HUES48 (cell line): Measurements from ENCODE around the gene STAU1.
"Not testable (repeated sequence)": the region's sequence is repeated elsewhere in the genome, so short reads cannot be mapped to it uniquely, and the experiment has no call there.

Experiments used
- H3K27ac ChIP-seq: one replicate; pipeline ENCODE4 v1.7.0; 2013; ENCODE audit warnings: low read depth, low read length, inconsistent platforms
- H3K27me3 ChIP-seq: 2 replicates; pipeline ENCODE4 v1.6.1; 2013; ENCODE audit warnings: mild to moderate bottlenecking, low read length; ENCODE audit not compliant: control insufficient read depth, insufficient read depth
- H3K36me3 ChIP-seq: 2 replicates; pipeline ENCODE4 v1.6.1; 2013; ENCODE audit warnings: low read length; ENCODE audit not compliant: control insufficient read depth, insufficient read depth
- H3K4me1 ChIP-seq: 2 replicates; pipeline ENCODE4 v1.6.1; 2013; ENCODE audit warnings: mild to moderate bottlenecking, low read length; ENCODE audit not compliant: control insufficient read depth, insufficient read depth
- H3K4me3 ChIP-seq: 2 replicates; pipeline ENCODE4 v1.5.1; 2013; ENCODE audit warnings: mild to moderate bottlenecking, low read depth, low read length
- H3K9ac ChIP-seq: 2 replicates; pipeline ENCODE4 v1.6.1; 2013; ENCODE audit warnings: mild to moderate bottlenecking, low read depth, low read length, moderate library complexity
- H3K9me3 ChIP-seq: 2 replicates; pipeline ENCODE4 v1.6.1; 2013; ENCODE audit warnings: low read length; ENCODE audit not compliant: control insufficient read depth, insufficient read depth

The STAU1 gene

GRCh38 chr20:49099011-49099410 lies 89.1 kb downstream of the STAU1 start:
- Histone ChIP-seq H3K27me3 (no peaks in the 10 kb centered on the region), H3K9me3 (no peaks in the 10 kb centered on the region), H3K27ac (no peak overlapping the region), H3K9ac (no peak overlapping the region), H3K36me3 (peaks cover 98% of the 10 kb centered on the region), H3K4me1 (no peaks in the 10 kb centered on the region), H3K4me3 (no peak overlapping the region)

- Histone ChIP-seq H3K4me1 (no peaks in the 10 kb centered on the region), H3K9ac (no peak overlapping the region), H3K9me3 (no peaks in the 10 kb centered on the region), H3K4me3 (no peak overlapping the region), H3K36me3 (peaks cover 98% of the 10 kb centered on the region), H3K27me3 (no peaks in the 10 kb centered on the region), H3K27ac (no peak overlapping the region)
These were observed 90.0 kb downstream of the STAU1 start for GRCh38 chr20:49098136-49098535.

GRCh38 chr20:49097159-49097558 lies 91.0 kb downstream of the STAU1 start:
- no peak overlapping the region for H3K9ac ChIP-seq
- H3K9me3 ChIP-seq, result no peaks in the 10 kb centered on the region
- no peak overlapping the region for H3K27ac ChIP-seq
- H3K36me3 ChIP-seq, result peaks cover 98% of the 10 kb centered on the region
- no peaks in the 10 kb centered on the region for H3K4me1 ChIP-seq
- H3K27me3 ChIP-seq, result no peaks in the 10 kb centered on the region
- H3K4me3 ChIP-seq, result no peak overlapping the region

GRCh38 chr20:49096203-49096730 lies 91.9 kb downstream of the STAU1 start:
- Histone ChIP-seq H3K27ac (no peak overlapping the region), H3K4me3 (no peak overlapping the region), H3K4me1 (no peaks in the 10 kb centered on the region), H3K36me3 (peaks cover 98% of the 10 kb centered on the region), H3K27me3 (no peaks in the 10 kb centered on the region), H3K9ac (no peak overlapping the region), H3K9me3 (no peaks in the 10 kb centered on the region)

- Histone ChIP-seq H3K4me1 (no peaks in the 10 kb centered on the region), H3K27me3 (no peaks in the 10 kb centered on the region), H3K9me3 (no peaks in the 10 kb centered on the region), H3K4me3 (no peak overlapping the region), H3K36me3 (peaks cover 100% of the 10 kb centered on the region), H3K9ac (no peak overlapping the region), H3K27ac (no peak overlapping the region)
These were observed 96.4 kb downstream of the STAU1 start for GRCh38 chr20:49091762-49092161.

- Histone ChIP-seq H3K4me3 (no peak overlapping the region), H3K9ac (no peak overlapping the region), H3K27ac (no peak overlapping the region), H3K9me3 (no peaks in the 10 kb centered on the region), H3K36me3 (peaks cover 100% of the 10 kb centered on the region), H3K4me1 (no peaks in the 10 kb centered on the region), H3K27me3 (no peaks in the 10 kb centered on the region)
These were observed 97.0 kb downstream of the STAU1 start for GRCh38 chr20:49091104-49091503.

GRCh38 chr20:49082295-49082694 lies 105.8 kb downstream of the STAU1 start:
- H3K27me3 ChIP-seq, H3K9ac ChIP-seq, H3K9me3 ChIP-seq, H3K4me1 ChIP-seq, H3K27ac ChIP-seq, H3K4me3 ChIP-seq: not testable (repeated sequence)
- H3K36me3 ChIP-seq, result peaks cover 100% of the 10 kb centered on the region

- H3K27ac ChIP-seq, result no peak overlapping the region
- H3K4me1 ChIP-seq, result no peaks in the 10 kb centered on the region
- H3K27me3 ChIP-seq, result no peaks in the 10 kb centered on the region
- no peaks in the 10 kb centered on the region; the same call in 1 of the 2 replicates for H3K9me3 ChIP-seq
- no peak overlapping the region for H3K9ac ChIP-seq
- H3K36me3 ChIP-seq, result peaks cover 99% of the 10 kb centered on the region
- no peak overlapping the region for H3K4me3 ChIP-seq
These were observed 109.8 kb downstream of the STAU1 start for GRCh38 chr20:49078310-49078709.

GRCh38 chr20:49074521-49074920 lies 113.6 kb downstream of the STAU1 start:
- Histone ChIP-seq H3K36me3 (peaks cover 98% of the 10 kb centered on the region), H3K27me3 (no peaks in the 10 kb centered on the region)

More at GRCh38 chr20:49074521-49074920, 113.6 kb downstream of the STAU1 start:
- Histone ChIP-seq H3K27ac (no peak overlapping the region), H3K4me1 (no peaks in the 10 kb centered on the region), H3K9me3 (no peaks in the 10 kb centered on the region; the same call in 1 of the 2 replicates), H3K9ac (no peak overlapping the region), H3K4me3 (no peak overlapping the region)
